Endometrial microvascular endothelial cells (primary cell): ENCODE measurements around the gene EVX1. TPM values are rescaled to one million over a fixed set of nuclear protein-coding genes. Genes with fewer than 3 reads are reported as not detected.

ENCODE experiments used
- in situ Hi-C: cut with HindIII; loops from 2 replicates; pipeline ENCODE4 v1.10.0; 2017; ENCODE audit warnings: low sequenced_read_pairs, low pct_unique_long_range_greater_than_20kb; ENCODE audit errors: inconsistent ontology term
- total RNA-seq: library from RNA; depleted of rRNA; stranded (reverse); fragments of >200 nt; gene quantifications from one replicate; pipeline ENCODE4 v1.2.3, GENCODE V29; 2015; ENCODE audit errors: inconsistent ontology term

Gene EVX1
- total RNA-seq, 1 donor from 2014 or later: not detected

DNA sequence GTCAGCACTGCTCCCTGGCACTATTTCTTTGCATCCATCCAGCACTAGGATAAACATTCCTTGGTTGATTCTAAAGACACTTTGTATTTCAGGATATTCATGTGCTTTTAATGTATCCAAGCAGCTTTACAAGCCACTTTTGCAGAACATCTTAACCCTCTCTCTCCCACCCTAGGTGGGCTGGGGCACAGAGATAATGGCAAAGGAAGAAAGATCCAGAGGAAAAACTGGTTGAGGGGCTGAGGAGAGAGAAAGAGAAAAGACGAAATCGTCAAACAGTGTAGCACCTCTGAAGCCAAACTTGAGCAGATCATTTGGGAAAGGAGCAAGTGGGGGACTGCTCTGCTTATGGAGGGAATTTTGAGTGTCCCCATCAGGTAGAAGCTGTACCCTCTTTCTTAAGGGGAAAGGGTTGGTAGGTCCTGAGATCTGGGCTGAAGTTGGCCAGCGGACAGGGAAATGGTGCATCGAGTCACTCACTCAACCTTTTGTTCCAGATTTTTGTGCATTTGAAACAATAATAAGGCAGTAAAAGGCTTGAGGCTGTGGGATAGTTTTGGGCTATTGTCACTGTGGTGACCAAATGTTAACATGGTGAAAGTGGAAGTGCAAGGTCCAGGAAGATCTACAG, 38.5 kb upstream of the EVX1 start:
- in situ Hi-C loops: loop anchor here (25.0 kb wide), 1 partner anchor 383 kb away; no protein-coding TSS in a partner anchor

DNA sequence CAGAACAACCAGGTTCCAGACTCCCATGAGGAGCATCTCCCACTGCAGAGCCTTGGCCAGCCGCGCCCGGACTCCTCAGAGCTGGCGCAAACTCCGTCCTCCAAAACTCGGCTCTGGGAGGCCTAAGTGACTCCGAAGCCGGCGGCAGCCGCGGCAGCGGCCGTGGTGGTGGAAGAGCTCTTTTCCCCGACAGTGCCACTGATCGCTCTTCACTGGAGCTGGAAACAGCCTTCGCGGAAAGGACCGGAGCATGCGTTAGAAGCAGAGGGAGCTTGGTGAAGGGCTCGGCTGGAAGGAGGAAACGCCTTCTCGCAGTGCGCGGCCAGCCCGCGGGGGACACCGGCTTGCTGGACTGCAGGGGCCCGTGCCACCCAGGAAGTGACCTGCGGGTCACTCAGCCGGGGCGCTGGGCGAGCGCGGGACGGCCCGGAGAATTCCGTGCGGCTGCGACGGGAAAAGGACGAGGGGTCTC, 37.7 kb upstream of the EVX1 start:
- in situ Hi-C loops: loop anchor here (25.0 kb wide), 1 partner anchor 382 kb away; no protein-coding TSS in a partner anchor

GRCh38 chr7:27205325-27206280, 37.0 kb upstream of the EVX1 start:
- in situ Hi-C loops: loop anchor here (25.0 kb wide), 1 partner anchor 382 kb away; no protein-coding TSS in a partner anchor

DNA sequence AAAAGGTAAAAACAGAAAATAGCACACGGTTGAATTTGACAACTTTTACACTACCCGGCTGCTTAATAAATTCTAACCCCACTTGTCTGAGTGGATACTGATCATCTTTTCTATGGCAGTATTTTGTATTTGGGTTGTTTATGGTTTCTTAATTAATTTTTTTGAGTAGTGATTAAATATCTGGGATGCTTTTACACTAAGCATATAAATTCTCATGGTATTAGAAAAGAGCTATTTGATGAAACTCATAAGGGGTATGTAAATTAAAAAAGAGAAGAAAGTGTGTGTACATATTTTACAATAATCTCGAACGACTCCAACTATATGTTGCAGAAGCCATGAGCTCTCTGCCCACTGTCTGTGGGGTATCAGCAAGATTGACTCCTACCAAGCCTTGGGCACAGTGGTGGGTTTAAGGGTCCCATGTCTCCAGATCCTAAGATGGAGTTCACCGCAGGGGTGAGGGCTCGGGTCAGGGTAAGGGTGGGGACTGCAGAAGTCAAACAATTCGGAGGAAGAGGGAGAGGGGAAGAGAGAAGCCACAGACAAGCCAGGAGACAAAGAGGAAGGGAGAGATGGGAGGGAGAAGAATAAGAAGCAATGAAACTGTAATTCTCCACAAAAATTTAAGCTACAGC, 35.1 kb upstream of the EVX1 start:
- in situ Hi-C loops: loop anchor here (25.0 kb wide), 1 partner anchor 380 kb away; no protein-coding TSS in a partner anchor

GRCh38 chr7:27208998-27209397, 33.6 kb upstream of the EVX1 start:
- in situ Hi-C loops: loop anchor here (25.0 kb wide), 1 partner anchor 378 kb away; no protein-coding TSS in a partner anchor

GRCh38 chr7:27209933-27210440, 32.6 kb upstream of the EVX1 start:
- in situ Hi-C loops: loop anchor here (25.0 kb wide), 1 partner anchor 377 kb away; no protein-coding TSS in a partner anchor

DNA sequence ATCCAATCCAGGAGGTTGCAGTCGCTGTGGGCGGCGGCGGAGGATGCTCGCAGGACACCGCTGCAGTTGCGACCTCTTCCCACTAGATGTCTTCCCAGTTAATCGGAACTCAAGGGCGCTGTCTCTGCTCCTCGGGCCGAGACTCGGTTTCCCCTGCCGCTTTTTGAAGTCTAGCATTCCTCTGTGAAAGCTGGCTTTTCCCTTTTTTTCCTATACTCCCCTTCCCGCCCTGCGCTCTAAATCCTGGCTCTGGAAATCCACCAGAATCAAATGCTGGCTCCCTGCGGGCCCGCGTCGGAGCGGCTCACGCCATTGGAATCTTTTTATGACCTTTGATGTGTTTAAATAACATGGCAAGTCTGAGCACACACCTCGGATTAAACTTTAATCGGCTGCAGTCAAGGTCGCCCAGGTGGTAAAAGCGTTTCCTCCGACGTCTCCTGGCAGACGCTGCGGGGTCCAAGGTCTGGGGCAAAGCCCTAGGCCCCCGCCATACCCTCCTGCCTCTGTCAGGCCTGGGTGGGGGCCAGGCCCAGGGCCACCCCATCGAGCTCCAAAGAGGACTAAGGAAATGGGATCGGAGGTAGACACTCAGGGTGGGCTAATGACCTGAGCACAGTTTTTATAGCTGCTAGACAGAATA, 32.0 kb upstream of the EVX1 start:
- in situ Hi-C loops: loop anchor here (25.0 kb wide), 1 partner anchor 377 kb away; no protein-coding TSS in a partner anchor

DNA sequence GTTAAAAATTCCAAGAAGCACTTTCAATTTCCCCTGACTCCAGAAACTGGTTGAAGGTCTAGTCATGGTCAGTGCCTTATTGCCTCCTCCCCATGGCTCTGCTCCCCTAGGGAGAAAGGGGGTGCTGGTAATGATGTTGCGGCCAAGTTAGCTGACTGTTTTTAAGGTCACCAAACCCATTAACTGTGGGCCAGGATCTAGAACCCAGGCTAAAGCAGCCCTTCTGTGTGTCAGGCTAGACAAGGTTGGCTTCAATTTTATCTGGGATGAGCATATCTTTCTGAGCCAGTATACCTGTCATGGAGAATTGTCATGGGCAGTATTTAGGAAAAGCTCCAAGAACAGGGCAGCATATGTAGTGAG, 31.5 kb upstream of the EVX1 start:
- in situ Hi-C loops: loop anchor here (25.0 kb wide), 1 partner anchor 376 kb away; no protein-coding TSS in a partner anchor

- in situ Hi-C loops: loop anchor here (25.0 kb wide), 1 partner anchor 376 kb away; no protein-coding TSS in a partner anchor
Observed at GRCh38 chr7:27211764-27212204, 30.8 kb upstream of the EVX1 start.

GRCh38 chr7:27212497-27213432, 29.8 kb upstream of the EVX1 start:
- in situ Hi-C loops: loop anchor here (25.0 kb wide), 1 partner anchor 375 kb away; no protein-coding TSS in a partner anchor

GRCh38 chr7:27213433-27214238, 29.0 kb upstream of the EVX1 start:
- in situ Hi-C loops: loop anchor here (25.0 kb wide), 1 partner anchor 374 kb away; no protein-coding TSS in a partner anchor

- in situ Hi-C loops: loop anchor here (25.0 kb wide), 1 partner anchor 373 kb away; no protein-coding TSS in a partner anchor
Observed at GRCh38 chr7:27214239-27214950, 28.2 kb upstream of the EVX1 start.

DNA sequence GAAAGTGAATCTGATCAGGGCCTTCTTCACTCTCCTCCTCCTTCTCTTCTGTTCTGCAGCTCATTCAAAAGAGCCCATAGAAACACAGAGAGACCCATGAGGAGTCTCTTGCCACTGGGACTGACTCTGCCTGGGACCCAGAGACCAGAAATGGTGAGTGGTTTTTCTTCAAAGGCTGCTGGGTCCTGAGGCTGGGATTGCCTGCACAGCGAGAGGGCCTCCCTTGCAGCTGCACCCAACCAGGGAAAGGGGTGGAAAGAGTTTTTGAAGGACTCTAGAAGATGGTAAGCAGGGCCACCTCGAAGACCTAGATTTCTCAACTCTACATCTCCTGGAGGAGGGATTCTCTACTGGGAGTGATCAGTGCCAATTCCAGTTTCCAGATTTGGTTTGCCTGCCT, 27.2 kb upstream of the EVX1 start:
- in situ Hi-C loops: loop anchor here (25.0 kb wide), 1 partner anchor 372 kb away; no protein-coding TSS in a partner anchor

GRCh38 chr7:27217951-27218350, 24.7 kb upstream of the EVX1 start:
- in situ Hi-C loops: loop anchor here (25.0 kb wide), 1 partner anchor 369 kb away; no protein-coding TSS in a partner anchor

DNA sequence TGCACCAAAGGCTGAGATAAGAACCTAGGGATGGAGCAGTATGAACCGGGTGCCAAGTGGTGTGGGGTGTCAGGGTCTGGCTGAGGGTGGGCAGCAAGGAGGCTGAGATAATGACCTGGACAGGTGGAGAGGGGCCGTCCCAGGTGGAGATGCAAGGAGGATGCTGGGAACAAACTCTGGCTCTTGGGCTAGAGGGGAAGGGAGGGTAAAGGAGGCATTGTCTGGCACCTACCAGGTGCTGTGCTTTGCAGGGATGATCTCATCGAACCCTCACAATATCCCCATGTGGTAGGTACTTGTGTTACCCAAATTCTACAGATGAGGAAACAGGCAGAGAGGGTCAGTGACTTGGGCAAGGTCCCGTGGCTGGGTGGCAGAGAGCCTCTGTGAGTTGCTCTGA, 22.8 kb upstream of the EVX1 start:
- in situ Hi-C loops: loop anchor here (25.0 kb wide), 1 partner anchor 367 kb away; no protein-coding TSS in a partner anchor
